K562 (cell line): ENCODE data around the gene RUVBL1. TPM values are rescaled to one million over a fixed set of nuclear protein-coding genes. Genes with fewer than 3 reads are reported as not detected.

Source experiments
- ATAC-seq: fragments of 200-7000 bp; cut with Tn5 transposase; 3 replicates; pipeline ENCODE4 v1.9.1; 2020; ENCODE audit warnings: moderate library complexity
- BruUV-seq: library from RNA; stranded (reverse); fragments of 400-500 nt; replicated peaks from 2 replicates; lab custom pipeline; 2021; lab: Mats Ljungman, UMichigan
- CTCF ChIA-PET: fragments of 300-600 bp; formaldehyde crosslinking; extraction: SDS; loops from one replicate; lab custom pipeline; 2021; ENCODE audit warnings: low intra/inter-chr PET ratio; lab: Yijun Ruan, JAX
- POLR2A ChIA-PET: fragments of 300-600, 350-650 bp; sonication (Branson Sonifier 250); formaldehyde crosslinking; extraction: SDS; loops from one replicate; lab custom pipeline; 2021; ENCODE audit warnings: antibody characterized with exemption, inconsistent platforms; lab: Yijun Ruan, JAX
- DNase-seq, 4 experiments: peaks; one replicate each; pipeline versions ENCODE4 v3.0.0 to v3.0.0-alpha.2; 2011 to 2018; ENCODE audit warnings: low spot score in 3 of 4, mixed read lengths in 3 of 4; ENCODE audit errors: extremely low read depth in 1 of 4
- FAIRE-seq: peaks from 2 replicates; lab custom pipeline; 2011; peaks lifted over from hg19 to GRCh38; lab: Jason Lieb, UNC
- H2AFZ ChIP-seq: 2 replicates; pipeline ENCODE4 v1.6.0; 2011; ENCODE audit warnings: low read depth, low read length, control low read depth, inconsistent platforms
- H3K27ac ChIP-seq: fragments of 200-600 bp; 3 replicates; pipeline ENCODE4 v1.8.0; 2011; ENCODE audit warnings: low read depth, mild to moderate bottlenecking, control low read depth, inconsistent platforms, low read length, moderate library complexity, mixed read lengths; ENCODE audit errors: extremely low read depth
- H3K27me3 ChIP-seq, 2 experiments: fragments of 300-600 bp in 1 of 2; 2 replicates in 1 of 2; 3 replicates in 1 of 2; pipeline versions ENCODE4 v1.6.0 to v1.8.0; 2011; ENCODE audit warnings: inconsistent platforms in 2 of 2, low read length in 2 of 2, mild to moderate bottlenecking in 1 of 2, mixed read lengths in 1 of 2, moderate library complexity in 1 of 2; ENCODE audit not compliant: control insufficient read depth in 2 of 2, insufficient read depth in 2 of 2
- H3K36me3 ChIP-seq: fragments of 300-600 bp; 3 replicates; pipeline ENCODE4 v1.8.0; 2011; ENCODE audit warnings: mild to moderate bottlenecking, low read length, inconsistent platforms; ENCODE audit not compliant: control insufficient read depth, insufficient read depth
- H3K4me1 ChIP-seq, 2 experiments: fragments of 200-600 bp in 1 of 2; replicated peaks in 1 of 2; 2 replicates in 1 of 2; 3 replicates in 1 of 2; pipeline versions ENCODE4 v1.5.1 to v1.8.0; 2011; ENCODE audit warnings: inconsistent platforms in 2 of 2, low read length in 2 of 2, mild to moderate bottlenecking in 1 of 2, mixed read lengths in 1 of 2, moderate library complexity in 1 of 2; ENCODE audit not compliant: control insufficient read depth in 2 of 2, insufficient read depth in 2 of 2
- H3K4me2 ChIP-seq: 2 replicates; pipeline ENCODE4 v1.6.1; 2011; ENCODE audit warnings: low read length, control low read depth, inconsistent platforms, mixed read lengths; ENCODE audit not compliant: insufficient read depth
- H3K4me3 ChIP-seq: fragments of 200-600 bp; sonication (generic), shearing (Covaris generic); 2 replicates; pipeline ENCODE4 v1.5.1; 2016; ENCODE audit warnings: control low read depth, inconsistent platforms
- H3K79me2 ChIP-seq: fragments of 200-600 bp; 3 replicates; pipeline ENCODE4 v1.8.0; 2011; ENCODE audit warnings: low read length, inconsistent platforms; ENCODE audit not compliant: control insufficient read depth, insufficient read depth
- H3K9ac ChIP-seq, 2 experiments: 2 replicates each; pipeline versions ENCODE4 v1.6.0 to v1.6.1; 2011; ENCODE audit warnings: low read depth in 2 of 2, low read length in 2 of 2, control low read depth in 1 of 2, inconsistent platforms in 1 of 2, mild to moderate bottlenecking in 1 of 2, mixed read lengths in 1 of 2; ENCODE audit not compliant: insufficient read depth in 1 of 2
- H3K9me1 ChIP-seq: one replicate; pipeline ENCODE4 v1.6.0; 2011; ENCODE audit warnings: inconsistent platforms, mild to moderate bottlenecking, low read length, moderate library complexity; ENCODE audit not compliant: control insufficient read depth, insufficient read depth
- H3K9me3 ChIP-seq: replicated peaks from 2 replicates; pipeline ENCODE4 v1.5.1; 2011; ENCODE audit warnings: low read depth, low read length, inconsistent platforms; ENCODE audit not compliant: control insufficient read depth, insufficient read depth
- H4K20me1 ChIP-seq: replicated peaks from 2 replicates; pipeline ENCODE4 v1.6.1; 2011; ENCODE audit warnings: low read length, inconsistent platforms, mixed read lengths; ENCODE audit not compliant: control insufficient read depth, insufficient read depth
- ARHGAP35 ChIP-seq: fragments of 450-650 bp; IDR thresholded peaks from 2 replicates; pipeline ENCODE4 v1.6.1; 2018; ENCODE audit not compliant: partially characterized antibody
- NCOA6 ChIP-seq: fragments of 450-650 bp; IDR thresholded peaks from 2 replicates; pipeline ENCODE4 v1.6.1; 2017; ENCODE audit warnings: mild to moderate bottlenecking
- NFIC ChIP-seq: fragments of 450-650 bp; IDR thresholded peaks from 2 replicates; pipeline ENCODE4 v1.6.1; 2017; ENCODE audit warnings: mild to moderate bottlenecking, inconsistent platforms
- NR3C1 ChIP-seq: sonication (generic); formaldehyde crosslinking; IDR thresholded peaks from 2 replicates; pipeline ENCODE4 v1.8.1; 2022; ENCODE audit warnings: missing genetic modification reagents
- PHB2 ChIP-seq: fragments of 450-650 bp; IDR thresholded peaks from 2 replicates; pipeline ENCODE4 v1.6.1; 2017; ENCODE audit warnings: low read depth
- SMARCA5 ChIP-seq: fragments of 450-650 bp; IDR thresholded peaks from 2 replicates; pipeline ENCODE4 v1.6.1; 2016
- ZBED1 ChIP-seq: IDR thresholded peaks from 2 replicates; pipeline ENCODE4 v1.6.1; 2014
- WGBS: fragments of 100-300 bp; shearing (Covaris generic); methylation state at CpG from one replicate; pipeline ENCODE4 v1.1.6; 2016; ENCODE audit warnings: low coverage, mixed read lengths; ENCODE audit not compliant: insufficient coverage; ENCODE audit errors: missing lambda C conversion rate; 5-methylcytosine and 5-hydroxymethylcytosine counted together
- in situ Hi-C: fragments of 300-500 bp; cut with MboI; formaldehyde crosslinking; loops from 4 replicates; pipeline ENCODE4 v1.15.0; 2018; ENCODE audit warnings: inconsistent platforms, mixed read lengths
- intact Hi-C: fragments of 100-400 bp; cut with micrococcal nuclease; formaldehyde crosslinking; loops from 2 replicates; pipeline ENCODE4 v1.14.2; 2022
- polyA plus RNA-seq, 8 experiments: library from polyadenylated mRNA; depleted of rRNA in 4 of 8; stranded (reverse) in 5 of 8; unstranded in 3 of 8; fragments of >200 nt; fragmentation: Nextera tagmentation in 2 of 8; fragmentation: Illumina TruSeq in 1 of 8; extraction: Ambion mirVana in 2 of 8; extraction: Trizol in 1 of 8; gene quantifications; 2 replicates each; pipeline versions ENCODE4 v1.2.1 to v1.2.3, GENCODE V29; 2011 to 2014; ENCODE audit warnings: inconsistent platforms in 1 of 8, missing spikeins in 1 of 8
- total RNA-seq, 7 experiments: library from RNA; depleted of rRNA in 6 of 7; stranded (reverse); fragments of >200 nt in 6 of 7; fragmentation: Illumina TruSeq in 2 of 7; extraction: Trizol in 2 of 7; gene quantifications; 2 replicates each; pipeline versions ENCODE4 v1.2.1 to v1.2.3, GENCODE V29; 2011 to 2021; ENCODE audit warnings: low replicate concordance in 1 of 7
- TF ChIP-seq, protein P1 (sequence below): IDR thresholded peaks from 3 replicates; pipeline ENCODE4 v1.6.1; 2011; ENCODE audit warnings: borderline replicate concordance, mild to moderate bottlenecking, moderate library complexity; ENCODE audit not compliant: insufficient read length; ENCODE audit errors: extremely low read depth
- TF ChIP-seq, protein P2 (sequence below): sonication (generic); formaldehyde crosslinking; IDR thresholded peaks from 2 replicates; pipeline ENCODE4 v1.8.1; 2023; ENCODE audit warnings: missing genetic modification reagents, mild to moderate bottlenecking, borderline replicate concordance

The RUVBL1 gene
- total and polyA plus RNA-seq, 9 of the 15 experiments (the other 6 are each of a cell fraction or from before 2014, with no cell fraction given): 20.7 to 147 (median 113) TPM

DNA sequence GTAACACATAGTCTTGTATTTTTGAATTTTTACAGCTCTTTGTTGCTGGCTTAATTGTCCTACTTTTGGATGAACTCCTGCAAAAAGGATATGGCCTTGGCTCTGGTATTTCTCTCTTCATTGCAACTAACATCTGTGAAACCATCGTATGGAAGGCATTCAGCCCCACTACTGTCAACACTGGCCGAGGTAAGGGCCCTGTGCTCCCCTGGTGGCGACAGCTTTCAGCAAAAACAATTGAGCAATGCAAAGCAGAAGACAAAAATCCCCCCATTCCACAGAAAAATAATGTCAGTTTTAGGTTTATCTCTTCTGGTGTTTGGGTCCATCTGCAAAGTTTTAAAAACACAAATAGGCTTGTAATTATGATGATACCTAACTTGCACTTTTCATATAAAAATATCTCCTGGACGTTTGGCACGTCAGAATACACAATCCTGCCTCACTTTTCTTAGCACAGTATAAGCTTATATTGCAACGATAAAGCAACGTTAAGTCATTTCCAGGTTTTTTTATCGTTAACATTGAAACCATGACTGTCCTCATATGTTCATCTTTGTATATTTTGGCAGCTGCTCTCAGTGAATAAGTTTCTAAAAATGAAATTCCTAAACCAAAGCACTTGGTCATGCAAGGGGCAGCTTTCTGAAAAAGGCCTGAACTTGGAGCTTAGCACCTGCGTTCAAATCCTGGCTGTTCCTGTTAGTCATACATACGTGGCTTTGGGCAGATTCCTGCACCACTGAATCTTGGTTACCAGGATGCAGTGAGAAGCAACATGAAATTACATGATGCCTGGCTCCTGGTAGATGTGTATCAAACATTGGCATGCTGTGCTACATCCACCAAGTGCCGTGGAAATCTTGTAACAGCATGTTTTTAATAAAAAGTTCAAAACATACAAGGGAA is 62.9 kb downstream of the RUVBL1 start:
- BruUV-seq: no TSS peak
- 87% methylated on average over 11 of the region's 11 CpGs for WGBS

More for the DNA sequence above, 62.9 kb downstream of the RUVBL1 start:
- Histone ChIP-seq H2AFZ (no peak overlapping the region), H3K27me3 (no peaks in the 10 kb centered on the region), H3K27ac (no peak overlapping the region), H4K20me1 (peaks cover 3% of the 10 kb centered on the region), H3K36me3 (peaks cover 94% of the 10 kb centered on the region; the same call in 2 of the 3 replicates), H3K4me1 (no peaks in the 10 kb centered on the region; a peak in 2 of 5 replicates)
- no peak for FAIRE-seq
- CTCF ChIA-PET: no interaction called here
- intact Hi-C loops (no loop called here), in situ Hi-C loops (no loop called here)
- TF ChIP-seq SMARCA5 (no peak), NFIC (no peak), NCOA6 (no peak), PHB2 (no peak), ZBED1 (no peak), ARHGAP35 (no peak), NR3C1 (CRISPR knock-in tag) (no peak)
- TF ChIP-seq, protein P1, sequence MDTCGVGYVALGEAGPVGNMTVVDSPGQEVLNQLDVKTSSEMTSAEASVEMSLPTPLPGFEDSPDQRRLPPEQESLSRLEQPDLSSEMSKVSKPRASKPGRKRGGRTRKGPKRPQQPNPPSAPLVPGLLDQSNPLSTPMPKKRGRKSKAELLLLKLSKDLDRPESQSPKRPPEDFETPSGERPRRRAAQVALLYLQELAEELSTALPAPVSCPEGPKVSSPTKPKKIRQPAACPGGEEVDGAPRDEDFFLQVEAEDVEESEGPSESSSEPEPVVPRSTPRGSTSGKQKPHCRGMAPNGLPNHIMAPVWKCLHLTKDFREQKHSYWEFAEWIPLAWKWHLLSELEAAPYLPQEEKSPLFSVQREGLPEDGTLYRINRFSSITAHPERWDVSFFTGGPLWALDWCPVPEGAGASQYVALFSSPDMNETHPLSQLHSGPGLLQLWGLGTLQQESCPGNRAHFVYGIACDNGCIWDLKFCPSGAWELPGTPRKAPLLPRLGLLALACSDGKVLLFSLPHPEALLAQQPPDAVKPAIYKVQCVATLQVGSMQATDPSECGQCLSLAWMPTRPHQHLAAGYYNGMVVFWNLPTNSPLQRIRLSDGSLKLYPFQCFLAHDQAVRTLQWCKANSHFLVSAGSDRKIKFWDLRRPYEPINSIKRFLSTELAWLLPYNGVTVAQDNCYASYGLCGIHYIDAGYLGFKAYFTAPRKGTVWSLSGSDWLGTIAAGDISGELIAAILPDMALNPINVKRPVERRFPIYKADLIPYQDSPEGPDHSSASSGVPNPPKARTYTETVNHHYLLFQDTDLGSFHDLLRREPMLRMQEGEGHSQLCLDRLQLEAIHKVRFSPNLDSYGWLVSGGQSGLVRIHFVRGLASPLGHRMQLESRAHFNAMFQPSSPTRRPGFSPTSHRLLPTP: no peak
- TF ChIP-seq, protein P2, sequence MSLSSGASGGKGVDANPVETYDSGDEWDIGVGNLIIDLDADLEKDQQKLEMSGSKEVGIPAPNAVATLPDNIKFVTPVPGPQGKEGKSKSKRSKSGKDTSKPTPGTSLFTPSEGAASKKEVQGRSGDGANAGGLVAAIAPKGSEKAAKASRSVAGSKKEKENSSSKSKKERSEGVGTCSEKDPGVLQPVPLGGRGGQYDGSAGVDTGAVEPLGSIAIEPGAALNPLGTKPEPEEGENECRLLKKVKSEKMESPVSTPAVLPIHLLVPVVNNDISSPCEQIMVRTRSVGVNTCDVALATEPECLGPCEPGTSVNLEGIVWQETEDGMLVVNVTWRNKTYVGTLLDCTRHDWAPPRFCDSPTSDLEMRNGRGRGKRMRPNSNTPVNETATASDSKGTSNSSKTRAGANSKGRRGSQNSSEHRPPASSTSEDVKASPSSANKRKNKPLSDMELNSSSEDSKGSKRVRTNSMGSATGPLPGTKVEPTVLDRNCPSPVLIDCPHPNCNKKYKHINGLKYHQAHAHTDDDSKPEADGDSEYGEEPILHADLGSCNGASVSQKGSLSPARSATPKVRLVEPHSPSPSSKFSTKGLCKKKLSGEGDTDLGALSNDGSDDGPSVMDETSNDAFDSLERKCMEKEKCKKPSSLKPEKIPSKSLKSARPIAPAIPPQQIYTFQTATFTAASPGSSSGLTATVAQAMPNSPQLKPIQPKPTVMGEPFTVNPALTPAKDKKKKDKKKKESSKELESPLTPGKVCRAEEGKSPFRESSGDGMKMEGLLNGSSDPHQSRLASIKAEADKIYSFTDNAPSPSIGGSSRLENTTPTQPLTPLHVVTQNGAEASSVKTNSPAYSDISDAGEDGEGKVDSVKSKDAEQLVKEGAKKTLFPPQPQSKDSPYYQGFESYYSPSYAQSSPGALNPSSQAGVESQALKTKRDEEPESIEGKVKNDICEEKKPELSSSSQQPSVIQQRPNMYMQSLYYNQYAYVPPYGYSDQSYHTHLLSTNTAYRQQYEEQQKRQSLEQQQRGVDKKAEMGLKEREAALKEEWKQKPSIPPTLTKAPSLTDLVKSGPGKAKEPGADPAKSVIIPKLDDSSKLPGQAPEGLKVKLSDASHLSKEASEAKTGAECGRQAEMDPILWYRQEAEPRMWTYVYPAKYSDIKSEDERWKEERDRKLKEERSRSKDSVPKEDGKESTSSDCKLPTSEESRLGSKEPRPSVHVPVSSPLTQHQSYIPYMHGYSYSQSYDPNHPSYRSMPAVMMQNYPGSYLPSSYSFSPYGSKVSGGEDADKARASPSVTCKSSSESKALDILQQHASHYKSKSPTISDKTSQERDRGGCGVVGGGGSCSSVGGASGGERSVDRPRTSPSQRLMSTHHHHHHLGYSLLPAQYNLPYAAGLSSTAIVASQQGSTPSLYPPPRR (CRISPR knock-in tag): no peak
- TF ChIP-seq, all 486 proteins: peak for 0
- Histone ChIP-seq H3K9me1 (no peaks in the 10 kb centered on the region), H3K4me3 (no peak overlapping the region), H3K9ac (no peak overlapping the region), H3K9me3 (no peaks in the 10 kb centered on the region), H3K4me2 (no peak overlapping the region), H3K79me2 (peaks cover 8% of the 10 kb centered on the region)
- POLR2A ChIA-PET: interaction anchor here (0.6 to 1.7 kb wide), 4 partner anchors 9 to 725 kb away, joined by 3 to 5 read pairs (median 3); partner anchors contain the start of gene SEC61A1
- DNase-seq (no peak), ATAC-seq (no peak)
